ENCODE results near the gene CCIN. TPM values are rescaled to one million over a fixed set of nuclear protein-coding genes. Genes with fewer than 3 reads are reported as not detected.

CCIN gene
- total RNA-seq, 1 experiment from 2014 or later, result 0.20 TPM

GRCh38 chr9:36134761-36135505, 34.3 kb upstream of the CCIN start:
- DNase-seq (ENCODE audit: low spot score) (no peak), ATAC-seq (peak; percentile 11)
- CTCF ChIA-PET, result no interaction called here
- no peak for TF ChIP-seq MAX (CRISPR knock-in tag; IDR thresholded peaks at IDR 0.05)
- TF ChIP-seq SMAD4 (CRISPR knock-in tag; IDR thresholded peaks at IDR 0.05), result no peak
- no peak for TF ChIP-seq ZNF317 (CRISPR knock-in tag; IDR thresholded peaks at IDR 0.05; ENCODE audit: borderline replicate concordance, low read depth)
- TF ChIP-seq, protein P1, sequence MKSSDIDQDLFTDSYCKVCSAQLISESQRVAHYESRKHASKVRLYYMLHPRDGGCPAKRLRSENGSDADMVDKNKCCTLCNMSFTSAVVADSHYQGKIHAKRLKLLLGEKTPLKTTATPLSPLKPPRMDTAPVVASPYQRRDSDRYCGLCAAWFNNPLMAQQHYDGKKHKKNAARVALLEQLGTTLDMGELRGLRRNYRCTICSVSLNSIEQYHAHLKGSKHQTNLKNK (CRISPR knock-in tag; IDR thresholded peaks at IDR 0.05), result no peak
- no peak for TF ChIP-seq SMAD3 (CRISPR knock-in tag; IDR thresholded peaks at IDR 0.05; ENCODE audit: borderline replicate concordance)
- TF ChIP-seq RELA (CRISPR knock-in tag; IDR thresholded peaks at IDR 0.05; ENCODE audit: borderline replicate concordance), result no peak
- no peak for TF ChIP-seq MYBL2 (CRISPR knock-in tag; IDR thresholded peaks at IDR 0.05)
- TF ChIP-seq ETV6 (CRISPR knock-in tag; IDR thresholded peaks at IDR 0.05), result no peak
- TF ChIP-seq, protein P2, sequence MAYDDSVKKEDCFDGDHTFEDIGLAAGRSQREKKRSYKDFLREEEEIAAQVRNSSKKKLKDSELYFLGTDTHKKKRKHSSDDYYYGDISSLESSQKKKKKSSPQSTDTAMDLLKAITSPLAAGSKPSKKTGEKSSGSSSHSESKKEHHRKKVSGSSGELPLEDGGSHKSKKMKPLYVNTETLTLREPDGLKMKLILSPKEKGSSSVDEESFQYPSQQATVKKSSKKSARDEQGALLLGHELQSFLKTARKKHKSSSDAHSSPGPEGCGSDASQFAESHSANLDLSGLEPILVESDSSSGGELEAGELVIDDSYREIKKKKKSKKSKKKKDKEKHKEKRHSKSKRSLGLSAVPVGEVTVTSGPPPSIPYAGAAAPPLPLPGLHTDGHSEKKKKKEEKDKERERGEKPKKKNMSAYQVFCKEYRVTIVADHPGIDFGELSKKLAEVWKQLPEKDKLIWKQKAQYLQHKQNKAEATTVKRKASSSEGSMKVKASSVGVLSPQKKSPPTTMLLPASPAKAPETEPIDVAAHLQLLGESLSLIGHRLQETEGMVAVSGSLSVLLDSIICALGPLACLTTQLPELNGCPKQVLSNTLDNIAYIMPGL (CRISPR knock-in tag; IDR thresholded peaks at IDR 0.05), result no peak
- no peak for TF ChIP-seq CTCF (IDR thresholded peaks at IDR 0.05)
- no peak for TF ChIP-seq SOX15 (CRISPR knock-in tag; IDR thresholded peaks at IDR 0.05)
- no peak for TF ChIP-seq ESRRA (CRISPR knock-in tag; IDR thresholded peaks at IDR 0.05; ENCODE audit: borderline replicate concordance)
- TF ChIP-seq NFYB (CRISPR knock-in tag; conservative IDR thresholded peaks at IDR 0.05; ENCODE audit: low read depth), result no peak
- Mint-ChIP-seq H3K36me3 (no peaks in the 10 kb centered on the region), H3K27ac (no peak overlapping the region), H3K9me3 (no peaks in the 10 kb centered on the region), H3K27me3 (ENCODE audit: low read depth) (peaks cover 81% of the 10 kb centered on the region), H3K4me3 (peak overlapping the region; percentile 82), H3K4me1 (peaks cover 34% of the 10 kb centered on the region)
- POLR2A ChIA-PET, result no interaction called here

- no peaks in the 10 kb centered on the region for H3K9me3 Mint-ChIP-seq
- H3K27me3 Mint-ChIP-seq (ENCODE audit: low read depth), result peaks cover 86% of the 10 kb centered on the region
- POLR2A ChIA-PET, result interaction anchor here (1.2 kb wide), 1 partner anchor 27 kb away, joined by 7 read pairs; no protein-coding TSS in a partner anchor
- peak; percentile 53 for DNase-seq (ENCODE audit: low spot score)
- no peaks in the 10 kb centered on the region for H3K36me3 Mint-ChIP-seq
- H3K4me1 Mint-ChIP-seq, result peaks cover 34% of the 10 kb centered on the region
- TF ChIP-seq SOX15 (CRISPR knock-in tag; IDR thresholded peaks at IDR 0.05), result no peak
- TF ChIP-seq PRDM15 (CRISPR knock-in tag; IDR thresholded peaks at IDR 0.05), result 0 out of 2 replicates have a peak, but pooled peaks have one; percentile 18
- 0 out of 2 replicates have a peak, but pooled peaks have one; percentile 1 for TF ChIP-seq RELA (CRISPR knock-in tag; IDR thresholded peaks at IDR 0.05; ENCODE audit: borderline replicate concordance)
- H3K27ac Mint-ChIP-seq, result no peak overlapping the region
- peak; percentile 43 for ATAC-seq
- H3K4me3 Mint-ChIP-seq, result peak overlapping the region; percentile 82
- CTCF ChIA-PET, result interaction anchor here (0.6 to 3.1 kb wide), 5 partner anchors 27 to 35 kb away, joined by 3 to 14 read pairs (median 7); partner anchors contain the start of gene CCIN
These were observed 33.4 kb upstream of the CCIN start for GRCh38 chr9:36135741-36136271.
